Heart right ventricle (tissue), 16 donors: Measurements from ENCODE around the gene ELOVL3. TPM values are rescaled to one million over a fixed set of nuclear protein-coding genes. Genes with fewer than 3 reads are reported as not detected.

Source experiments
- ATAC-seq, 8 donors: fragments of 200-7000 bp; cut with Tn5 transposase; one replicate each; pipeline ENCODE4 v1.9.1; 2020; ENCODE audit warnings: mild to moderate bottlenecking in 8 of 8, moderate library complexity in 8 of 8, moderate number of reproducible peaks in 1 of 8
- DNase-seq, 2 donors: peaks; one replicate each; pipeline ENCODE4 v3.0.0-alpha.2; 2020
- H3K27ac ChIP-seq, 10 donors: fragments of 200-600 bp; sonication (generic) in 2 of 10; one replicate each; pipeline versions ENCODE4 v1.5.0 to v1.8.0; 2020 to 2022; ENCODE audit warnings: mild to moderate bottlenecking in 3 of 10
- H3K27me3 ChIP-seq, 7 donors: fragments of 200-600 bp; one replicate each; pipeline ENCODE4 v1.8.0; 2021 to 2022; ENCODE audit warnings: mild to moderate bottlenecking in 2 of 7
- H3K36me3 ChIP-seq, 9 donors: fragments of 200-600 bp; sonication (generic) in 1 of 9; one replicate each; pipeline versions ENCODE4 v1.5.0 to v1.8.0; 2020 to 2022; ENCODE audit warnings: mild to moderate bottlenecking in 2 of 9
- H3K4me1 ChIP-seq, 9 donors: fragments of 200-600 bp; sonication (generic) in 1 of 9; one replicate each; pipeline versions ENCODE4 v1.5.0 to v1.8.0; 2020 to 2022; ENCODE audit warnings: mild to moderate bottlenecking in 4 of 9
- H3K4me3 ChIP-seq, 10 donors: fragments of 200-600 bp; sonication (generic) in 2 of 10; one replicate each; pipeline versions ENCODE4 v1.5.0 to v1.8.0; 2020 to 2022; ENCODE audit warnings: mild to moderate bottlenecking in 7 of 10, moderate library complexity in 2 of 10
- H3K9me3 ChIP-seq, 11 donors: fragments of 200-600 bp in 10 of 11; sonication (generic) in 2 of 11; one replicate each; pipeline versions ENCODE4 v1.5.0 to v1.8.0; 2013 to 2022; ENCODE audit warnings: mild to moderate bottlenecking in 2 of 11, control low read depth in 1 of 11, moderate library complexity in 1 of 11
- WGBS, 2 donors: extraction: QIAGEN DNeasy Blood & Tissue Kit; methylation state at CpG; one replicate each; pipeline ENCODE4 v1.1.7; 2013; ENCODE audit warnings: inconsistent platforms in 1 of 2; 5-methylcytosine and 5-hydroxymethylcytosine counted together
- intact Hi-C, 10 donors: fragments of 100-400 bp; cut with DNase I; formaldehyde crosslinking; loops; one replicate each; pipeline versions ENCODE4 v1.11.1 to v1.14.2; 2022
- polyA plus RNA-seq, 2 donors: library from polyadenylated mRNA; stranded (reverse); fragments of 200-250 nt; gene quantifications; one replicate each; pipeline ENCODE4 v1.2.3, GENCODE V29; 2013
- total RNA-seq, 10 donors: library from RNA; stranded (reverse); fragmentation: NEBNext Ultra II Directional in 3 of 10; extraction: Animal tissue kit (Norgen Biotek cat#: 25700) in 3 of 10; gene quantifications; one replicate each; pipeline versions ENCODE4 v1.2.1 to v1.2.4, GENCODE V29; 2021 to 2023
- TF ChIP-seq, protein P1 (sequence below), 9 donors: fragments of 200-600 bp; sonication (generic) in 2 of 9; IDR thresholded peaks; one replicate each; pipeline versions ENCODE4 v1.5.0 to v1.8.0; 2021 to 2022; ENCODE audit warnings: antibody characterized with exemption in 9 of 9, mild to moderate bottlenecking in 5 of 9, moderate library complexity in 1 of 9
- donor health status: Arrhythmogenic right ventricular cardiomyopathy.
- donor health status: ischemic (EF 13 %, LVEDD 7.1; RV severe dilation, severe dysfunction).
- donor health status: healthy with polysubstance abuse.
- donor health status: DM: no; HTN: yes; CAD: no.
- donor health status: DM: no; HTN: no; CAD: no.
- donor health status: ischemic (EF 25% LVEDD 6.9; RV normal size, moderate dysfunction).
- donor health status: ischemic (EF 25% LVEDD 5.7; RV mildly dilated, moderate dysfunction).
- donor health status: healthy.
- donor health status: DM: yes; HTN: yes; CAD: no.
- donor health status: Ischemic cardiomyopathy.
- donor health status: ischemic (EF 35%, LVEDD 5.7; RV mildly dilated, moderate dysfunction).
- donor health status: nonischemic (EF 11% LVEDD 7.7; RV severe dilation, severe dysfunction).
- donor health status: DM: yes; HTN: yes; CAD: no.
- donor health status: PGD.
- donor health status: ischemic (EF 29% LVEDD 5.4; RV normal size, mild dysfunction).
- donor health status: nonischemic (EF 23%, LVEDD 6.1; RV moderate dilation, normal function).

ELOVL3 gene
- total and polyA plus RNA-seq, 12 donors: 0.22 to 0.45 (median 0.27) TPM; not detected in 8

GRCh38 chr10:102234888-102235597, 8.9 kb downstream of the ELOVL3 start:
- intact Hi-C loops: loop anchor here in 1 of 10 donors (10.0 kb wide), 1 partner anchor 240 kb away; no protein-coding TSS in a partner anchor
- no peak overlapping the region for H3K4me3 ChIP-seq
- DNase-seq (no peak), ATAC-seq (no peak)
- no peaks in the 10 kb centered on the region for H3K9me3 ChIP-seq
- no peaks in the 10 kb centered on the region for H3K36me3 ChIP-seq
- WGBS, 2 donors: 77 to 79% methylated on average over 12 of the region's 12 CpGs
- TF ChIP-seq, protein P1, sequence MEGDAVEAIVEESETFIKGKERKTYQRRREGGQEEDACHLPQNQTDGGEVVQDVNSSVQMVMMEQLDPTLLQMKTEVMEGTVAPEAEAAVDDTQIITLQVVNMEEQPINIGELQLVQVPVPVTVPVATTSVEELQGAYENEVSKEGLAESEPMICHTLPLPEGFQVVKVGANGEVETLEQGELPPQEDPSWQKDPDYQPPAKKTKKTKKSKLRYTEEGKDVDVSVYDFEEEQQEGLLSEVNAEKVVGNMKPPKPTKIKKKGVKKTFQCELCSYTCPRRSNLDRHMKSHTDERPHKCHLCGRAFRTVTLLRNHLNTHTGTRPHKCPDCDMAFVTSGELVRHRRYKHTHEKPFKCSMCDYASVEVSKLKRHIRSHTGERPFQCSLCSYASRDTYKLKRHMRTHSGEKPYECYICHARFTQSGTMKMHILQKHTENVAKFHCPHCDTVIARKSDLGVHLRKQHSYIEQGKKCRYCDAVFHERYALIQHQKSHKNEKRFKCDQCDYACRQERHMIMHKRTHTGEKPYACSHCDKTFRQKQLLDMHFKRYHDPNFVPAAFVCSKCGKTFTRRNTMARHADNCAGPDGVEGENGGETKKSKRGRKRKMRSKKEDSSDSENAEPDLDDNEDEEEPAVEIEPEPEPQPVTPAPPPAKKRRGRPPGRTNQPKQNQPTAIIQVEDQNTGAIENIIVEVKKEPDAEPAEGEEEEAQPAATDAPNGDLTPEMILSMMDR (IDR thresholded peaks at IDR 0.05): no peak
- peaks cover 0 to 84% (median 29%) of the 10 kb centered on the region in 7 donors for H3K27me3 ChIP-seq
- H3K27ac ChIP-seq: no peak overlapping the region
- H3K4me1 ChIP-seq: peaks cover 3 to 23% (median 16%) of the 10 kb centered on the region in 9 donors

GRCh38 chr10:102235598-102235920, 9.5 kb downstream of the ELOVL3 start:
- intact Hi-C loops: loop anchor here in 1 of 10 donors (10.0 kb wide), 1 partner anchor 239 kb away; no protein-coding TSS in a partner anchor
- WGBS, 2 donors: 91% methylated on average over 1 of the region's 1 CpG
- DNase-seq (no peak), ATAC-seq (no peak)
- H3K4me1 ChIP-seq: peaks cover 4 to 23% (median 15%) of the 10 kb centered on the region in 9 donors
- H3K27me3 ChIP-seq: peaks cover 0 to 84% (median 25%) of the 10 kb centered on the region in 7 donors
- H3K27ac ChIP-seq: no peak overlapping the region
- H3K36me3 ChIP-seq: no peaks in the 10 kb centered on the region
- TF ChIP-seq, protein P1 (IDR thresholded peaks at IDR 0.05): no peak
- H3K4me3 ChIP-seq: no peak overlapping the region
- no peaks in the 10 kb centered on the region for H3K9me3 ChIP-seq

DNA sequence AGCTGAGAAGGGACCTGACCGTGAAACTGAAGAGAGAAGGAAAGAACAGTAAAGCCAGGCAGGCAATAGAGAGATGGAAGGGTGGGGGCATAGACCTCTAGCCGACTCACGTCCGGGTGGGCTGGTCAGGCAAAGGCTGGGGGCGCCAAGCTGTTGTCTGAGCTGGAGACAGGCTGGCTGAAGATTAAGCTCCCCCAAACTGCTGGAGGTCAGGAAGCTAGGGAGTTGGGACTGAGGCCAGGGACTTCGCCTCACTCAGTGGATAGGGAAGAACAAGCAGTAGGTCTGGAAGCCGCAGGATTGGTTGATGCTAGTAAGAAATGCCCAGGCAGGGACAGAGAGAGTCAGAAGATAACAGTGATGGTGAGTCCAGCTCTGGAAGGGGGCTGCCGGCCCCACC, 9.9 kb downstream of the ELOVL3 start:
- Histone ChIP-seq H3K36me3 (no peaks in the 10 kb centered on the region), H3K27ac (no peak overlapping the region), H3K4me3 (no peak overlapping the region), H3K9me3 (no peaks in the 10 kb centered on the region), H3K27me3 (peaks cover 0 to 84% (median 21%) of the 10 kb centered on the region in 7 donors), H3K4me1 (peaks cover 6 to 23% (median 16%) of the 10 kb centered on the region in 9 donors)
- intact Hi-C loops: loop anchor here in 1 of 10 donors (10.0 kb wide), 1 partner anchor 239 kb away; no protein-coding TSS in a partner anchor
- TF ChIP-seq, protein P1 (IDR thresholded peaks at IDR 0.05): no peak
- ATAC-seq (no peak), DNase-seq (no peak)
- 54 to 58% methylated on average over 8 of the region's 8 CpGs for WGBS, 2 donors

- Histone ChIP-seq H3K27me3 (peaks cover 0 to 82% (median 7%) of the 10 kb centered on the region in 7 donors), H3K36me3 (no peaks in the 10 kb centered on the region), H3K4me3 (no peak overlapping the region), H3K9me3 (no peaks in the 10 kb centered on the region), H3K27ac (no peak overlapping the region), H3K4me1 (peaks cover 3 to 27% (median 22%) of the 10 kb centered on the region in 9 donors)
- intact Hi-C loops: loop anchor here in 1 of 10 donors (10.0 kb wide), 1 partner anchor 237 kb away; no protein-coding TSS in a partner anchor
- WGBS, 2 donors: 47 to 84% methylated on average over 4 of the region's 4 CpGs
- ATAC-seq (no peak), DNase-seq (no peak)
- TF ChIP-seq, protein P1 (IDR thresholded peaks at IDR 0.05): no peak
Observed at GRCh38 chr10:102237711-102238252, 11.7 kb downstream of the ELOVL3 start.
